ENCODE results near the gene SEC23B. TPM values are rescaled to one million over a fixed set of nuclear protein-coding genes. Genes with fewer than 3 reads are reported as not detected.
A peak's percentile ranks its signal among the peaks of the same experiment; 100 is the strongest.

The SEC23B gene
- total and polyA plus RNA-seq, 2 of the 8 experiments (the other 6 are each of a cell fraction or from before 2014, with no cell fraction given): 53.3 to 62.8 TPM

- no peak overlapping the region for H4K91ac ChIP-seq (replicated peaks; ENCODE audit: insufficient read length, low read length)
- no peak overlapping the region for H2AFZ ChIP-seq (ENCODE audit: low read length)
- no peaks in the 10 kb centered on the region for H3K27me3 ChIP-seq (replicated peaks in 1 of 4; ENCODE audit: control insufficient read depth in 3 of 4, extremely low read depth in 1 of 4, insufficient read depth in 3 of 4, low read length in 3 of 4)
- no peak overlapping the region for H3K14ac ChIP-seq (ENCODE audit: insufficient read length)
- ChIA-PET POLR2A (ENCODE audit: partially characterized antibody) (no interaction called here), CTCF (ENCODE audit: partially characterized antibody) (interaction anchor here (0.8 kb wide), 1 partner anchor 204 kb away, joined by 3 read pairs; no protein-coding TSS in a partner anchor)
- peaks cover 3% of the 10 kb centered on the region; the same call in 1 of the 2 replicates for H3K23me2 ChIP-seq (ENCODE audit: low read depth, low read length)
- H3K36me3 ChIP-seq (ENCODE audit: control insufficient read depth in 2 of 4, insufficient read depth in 4 of 4, low read length in 3 of 4): no peaks in the 10 kb centered on the region
- no peak for FAIRE-seq
- H2BK5ac ChIP-seq (ENCODE audit: low read depth, low read length): no peak overlapping the region
- H3K4me2 ChIP-seq (ENCODE audit: insufficient read depth in 1 of 2, low read depth in 2 of 2, low read length in 2 of 2): peak overlapping the region in 1 of 2 experiments; percentile 23; a peak in 1 of 4 replicates
- no peak overlapping the region for H2AK5ac ChIP-seq (ENCODE audit: low read depth, low read length)
- peak overlapping the region in 1 of 4 experiments; percentile 73; a peak in 1 of 8 replicates for H3K4me3 ChIP-seq (ENCODE audit: extremely low read depth in 1 of 4, insufficient read depth in 2 of 4, low read depth in 3 of 4, low read length in 4 of 4)
- WGBS, 2 experiments (ENCODE audit: extremely low coverage in 1 of 2, insufficient coverage in 1 of 2, insufficient read length in 1 of 2, insufficient replicate concordance in 2 of 2, low coverage in 1 of 2, low lambda C conversion rate in 2 of 2, missing lambda C conversion rate in 1 of 2): 85% methylated on average over 8 of the region's 8 CpGs; no CpG with 5 or more reads in 1 of the 2 experiments
- no peak overlapping the region for H3K23ac ChIP-seq (ENCODE audit: insufficient read length)
- H3K4me1 ChIP-seq (replicated peaks in 1 of 4; ENCODE audit: control insufficient read depth in 3 of 4, insufficient read depth in 4 of 4, low read length in 3 of 4): peaks cover 3 to 8% (median 4%) of the 10 kb centered on the region in 4 experiments; a peak in 5 of 7 replicates
- H3K4ac ChIP-seq (replicated peaks; ENCODE audit: insufficient read length, low read depth, low read length): no peak overlapping the region
- H3K56ac ChIP-seq (replicated peaks; ENCODE audit: insufficient read length, low read depth, low read length): no peak overlapping the region
- H3K27ac ChIP-seq (ENCODE audit: low read depth, low read length): no peak overlapping the region
- H3K9me3 ChIP-seq (ENCODE audit: insufficient read depth in 2 of 2, low read depth in 1 of 2, low read length in 1 of 2): no peaks in the 10 kb centered on the region
- H3K79me2 ChIP-seq (ENCODE audit: control insufficient read depth in 1 of 2, insufficient read depth in 2 of 2, low read length in 2 of 2): peaks cover 0 to 32% of the 10 kb centered on the region in 2 experiments; a peak in 2 of 4 replicates
- peak overlapping the region; percentile 81; the same call in 1 of the 2 replicates for H2BK15ac ChIP-seq (ENCODE audit: low read length)
- no peak overlapping the region for H3K18ac ChIP-seq (ENCODE audit: extremely low read depth, low read length)
- H4K5ac ChIP-seq (ENCODE audit: insufficient read length, low read depth, low read length): no peak overlapping the region
- no peak overlapping the region for H2BK20ac ChIP-seq (ENCODE audit: low read length)
- no peaks in the 10 kb centered on the region; the same call in 1 of the 2 replicates for H3K79me1 ChIP-seq (ENCODE audit: low read depth, low read length)
- H3K9ac ChIP-seq (replicated peaks in 1 of 4; ENCODE audit: extremely low read depth in 1 of 4, low read depth in 3 of 4, low read length in 3 of 4): no peak overlapping the region
- peaks cover 0 to 2% of the 10 kb centered on the region in 2 experiments for H4K20me1 ChIP-seq (replicated peaks in 1 of 2; ENCODE audit: control insufficient read depth in 1 of 2, insufficient read depth in 2 of 2, low read length in 2 of 2)
- peak overlapping the region; percentile 54 for H2BK120ac ChIP-seq (replicated peaks; ENCODE audit: low read depth, low read length)
- H4K8ac ChIP-seq (ENCODE audit: extremely low read depth, insufficient read depth, low read length): no peak overlapping the region
- no peak for DNase-seq (ENCODE audit: low read depth in 1 of 2, low spot score in 2 of 2)
- 0 out of 2 replicates have a peak overlapping the region, but pooled peaks have one; percentile 55 for H2BK12ac ChIP-seq (ENCODE audit: low read depth, low read length)
- TF ChIP-seq RBBP5 (IDR thresholded peaks at IDR 0.05; ENCODE audit: borderline replicate concordance, low read depth, low read length) (no peak), HDAC2 (IDR thresholded peaks at IDR 0.05; ENCODE audit: borderline replicate concordance in 1 of 2, low read depth in 2 of 2, low read length in 2 of 2) (no peak), TCF12 (IDR thresholded peaks at IDR 0.05; ENCODE audit: low read depth, low read length) (no peak), RFX5 (IDR thresholded peaks at IDR 0.05; ENCODE audit: borderline replicate concordance, low read depth, low read length) (no peak), FOSL1 (IDR thresholded peaks at IDR 0.05; ENCODE audit: insufficient read depth, low read depth, low read length) (no peak), EGR1 (IDR thresholded peaks at IDR 0.05; ENCODE audit: borderline replicate concordance, low read depth, low read length) (no peak), SP1 (IDR thresholded peaks at IDR 0.05; ENCODE audit: low read depth, low read length) (no peak), SIN3A (conservative IDR thresholded peaks at IDR 0.05 in 1 of 2, IDR thresholded peaks at IDR 0.05 in 1 of 2; ENCODE audit: low read depth in 1 of 2, low read length in 2 of 2) (no peak), KDM4A (IDR thresholded peaks at IDR 0.05; ENCODE audit: low read depth, low read length, severe bottlenecking) (no peak)
These were observed 82.4 kb downstream of the SEC23B start for GRCh38 chr20:18589941-18590674.

Measured in H1 (cell line).